HAP-1 (cell line): ENCODE data around the gene TPSD1.

Experiments used
- DNase-seq, 2 experiments: peaks; one replicate each; pipeline ENCODE4 v3.0.0-alpha.2; 2016 to 2020; ENCODE audit warnings: low spot score in 2 of 2
- H3K27me3 ChIP-seq: fragments of 250-450 bp; sonication (Bioruptor Pico); 2 replicates; pipeline ENCODE4 v1.5.1; 2020; ENCODE audit warnings: low read depth, mild to moderate bottlenecking, moderate library complexity
- H3K36me3 ChIP-seq: fragments of 250-450 bp; sonication (Bioruptor Pico); replicated peaks from 2 replicates; pipeline ENCODE4 v1.5.1; 2020; ENCODE audit warnings: mild to moderate bottlenecking
- H3K4me1 ChIP-seq: fragments of 250-450 bp; sonication (Bioruptor Pico); 2 replicates; pipeline ENCODE4 v1.5.1; 2020; ENCODE audit warnings: mild to moderate bottlenecking
- H3K4me3 ChIP-seq: fragments of 250-450 bp; sonication (Bioruptor Pico); 2 replicates; pipeline ENCODE4 v1.5.1; 2020; ENCODE audit warnings: mild to moderate bottlenecking, moderate library complexity
- H3K9me3 ChIP-seq: fragments of 250-450 bp; sonication (Bioruptor Pico); 2 replicates; pipeline ENCODE4 v1.5.1; 2020; ENCODE audit warnings: mild to moderate bottlenecking, moderate library complexity
- in situ Hi-C: fragments of 300-500 bp; cut with MboI; formaldehyde crosslinking; loops from 3 replicates; pipeline ENCODE4 v1.14.3; 2020; ENCODE audit warnings: low sequenced_read_pairs, inconsistent platforms, mixed read lengths

TPSD1 gene

DNA sequence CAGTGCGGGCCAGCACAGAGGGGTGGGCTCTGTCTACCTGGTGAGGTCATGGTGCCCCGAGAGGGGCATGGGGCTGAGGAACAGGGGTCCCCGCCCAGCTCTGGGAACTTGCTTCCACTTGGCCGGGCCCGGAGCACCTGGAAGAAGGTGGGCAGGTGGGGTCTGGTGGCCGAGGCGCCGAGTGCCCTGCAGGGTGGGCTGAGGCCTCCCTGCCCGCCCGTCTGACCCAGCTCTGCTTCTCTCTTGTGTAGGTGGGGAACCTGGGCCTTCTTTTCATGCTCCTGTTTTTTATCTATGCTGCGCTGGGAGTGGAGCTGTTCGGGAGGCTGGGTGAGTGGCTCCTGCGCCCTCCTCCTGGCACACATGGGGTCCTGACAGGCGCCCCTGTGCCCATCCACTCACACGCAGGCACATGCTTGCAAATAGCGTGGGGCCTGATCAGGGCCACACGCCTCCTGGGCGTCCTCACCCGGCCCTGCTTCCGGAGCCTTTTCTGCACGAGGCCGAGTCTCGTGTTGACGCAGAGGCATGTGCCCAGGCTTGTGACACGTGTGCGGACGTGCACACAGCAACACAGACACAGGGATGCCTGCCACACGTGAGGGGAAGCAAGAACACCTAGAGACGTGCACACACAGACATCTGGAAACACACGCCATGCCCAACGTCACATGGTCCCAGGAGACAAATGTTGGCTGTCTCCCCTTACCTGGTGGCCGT is 39.0 kb upstream of the TPSD1 start:
- Histone ChIP-seq H3K27me3 (no peaks in the 10 kb centered on the region), H3K4me1 (no peaks in the 10 kb centered on the region), H3K4me3 (no peak overlapping the region), H3K9me3 (no peaks in the 10 kb centered on the region), H3K36me3 (no peaks in the 10 kb centered on the region)
- DNase-seq, result no peak
- in situ Hi-C loops, result no loop called here

DNA sequence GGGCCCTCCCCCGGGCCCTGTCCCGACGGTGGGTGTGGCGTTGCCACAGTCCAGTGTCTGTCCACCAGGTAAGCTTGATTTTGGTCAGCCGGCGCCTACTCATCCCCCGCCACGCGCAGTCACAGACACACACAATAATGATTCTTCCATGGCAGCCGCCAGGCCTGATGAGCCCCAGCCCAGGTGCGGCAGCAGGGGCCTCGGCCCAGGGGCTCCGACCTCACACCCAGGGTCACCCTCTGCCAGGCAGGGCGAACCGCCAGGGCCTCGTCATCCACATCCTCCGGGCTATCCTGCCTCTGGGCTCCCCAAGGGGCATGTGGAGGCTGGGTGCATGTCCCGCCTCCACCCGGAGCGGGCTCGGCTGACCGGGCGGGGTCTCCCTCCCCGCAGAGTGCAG is 38.3 kb upstream of the TPSD1 start:
- H3K4me1 ChIP-seq, result no peaks in the 10 kb centered on the region
- in situ Hi-C loops, result no loop called here
- DNase-seq, result no peak
- H3K27me3 ChIP-seq, result no peaks in the 10 kb centered on the region
- H3K9me3 ChIP-seq, result no peaks in the 10 kb centered on the region
- no peak overlapping the region for H3K4me3 ChIP-seq
- H3K36me3 ChIP-seq, result no peaks in the 10 kb centered on the region

DNA sequence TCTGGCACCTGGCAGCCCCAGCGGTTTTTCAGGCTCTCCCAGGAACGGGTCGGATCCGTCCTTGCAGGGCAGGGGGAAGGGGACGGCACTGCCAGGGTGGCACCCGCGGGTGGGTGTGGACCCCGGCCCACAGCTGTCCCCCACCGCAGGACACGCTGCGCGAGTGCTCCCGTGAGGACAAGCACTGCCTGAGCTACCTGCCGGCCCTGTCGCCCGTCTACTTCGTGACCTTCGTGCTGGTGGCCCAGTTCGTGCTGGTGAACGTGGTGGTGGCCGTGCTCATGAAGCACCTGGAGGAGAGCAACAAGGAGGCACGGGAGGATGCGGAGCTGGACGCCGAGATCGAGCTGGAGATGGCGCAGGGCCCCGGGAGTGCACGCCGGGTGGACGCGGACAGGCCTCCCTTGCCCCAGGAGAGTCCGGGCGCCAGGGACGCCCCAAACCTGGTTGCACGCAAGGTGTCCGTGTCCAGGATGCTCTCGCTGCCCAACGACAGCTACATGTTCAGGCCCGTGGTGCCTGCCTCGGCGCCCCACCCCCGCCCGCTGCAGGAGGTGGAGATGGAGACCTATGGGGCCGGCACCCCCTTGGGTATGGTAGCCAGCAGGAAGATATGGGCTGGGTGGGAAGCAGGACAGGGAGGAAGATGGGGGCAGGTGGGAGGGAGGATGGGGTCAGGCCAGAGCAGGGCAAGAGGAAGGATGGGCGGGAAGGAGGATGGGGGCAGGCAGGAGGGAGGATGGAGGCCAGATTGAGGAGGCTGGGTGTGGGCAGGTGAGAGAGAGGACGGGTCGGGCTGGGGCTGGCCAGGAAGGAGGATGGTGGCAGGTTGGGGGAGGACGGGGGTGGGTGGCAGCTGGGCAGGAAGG is 37.6 kb upstream of the TPSD1 start:
- in situ Hi-C loops, result no loop called here
- Histone ChIP-seq H3K4me1 (no peaks in the 10 kb centered on the region), H3K9me3 (no peaks in the 10 kb centered on the region), H3K36me3 (no peaks in the 10 kb centered on the region), H3K27me3 (no peaks in the 10 kb centered on the region), H3K4me3 (no peak overlapping the region)
- no peak for DNase-seq

DNA sequence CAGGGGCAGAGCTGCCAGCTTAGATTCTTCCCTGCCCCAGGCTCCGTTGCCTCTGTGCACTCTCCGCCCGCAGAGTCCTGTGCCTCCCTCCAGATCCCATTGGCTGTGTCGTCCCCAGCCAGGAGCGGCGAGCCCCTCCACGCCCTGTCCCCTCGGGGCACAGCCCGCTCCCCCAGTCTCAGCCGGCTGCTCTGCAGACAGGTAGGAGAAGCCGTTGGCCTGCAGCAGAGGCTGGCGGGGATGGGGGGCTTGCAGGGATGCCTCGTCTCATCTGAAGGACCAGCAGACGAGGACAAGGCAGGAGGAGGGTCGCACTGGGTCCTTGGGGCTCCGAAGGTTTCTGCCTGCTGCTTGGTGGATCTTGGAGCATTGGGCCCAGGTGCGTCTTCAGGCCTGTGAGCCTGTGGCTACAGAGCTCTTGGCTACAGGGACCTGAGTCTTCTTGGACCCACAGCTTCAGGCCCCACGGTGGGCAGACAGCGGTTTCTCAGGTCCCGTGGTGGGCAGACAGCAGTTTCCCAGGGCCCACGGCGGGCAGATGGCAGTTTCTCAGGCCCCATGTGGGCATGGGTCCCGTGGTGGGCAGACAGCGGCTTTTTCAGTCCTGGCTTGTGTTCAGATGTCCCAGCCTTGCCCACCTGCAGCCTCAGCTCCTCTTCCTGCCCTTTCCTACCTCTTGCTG is 36.8 kb upstream of the TPSD1 start:
- Histone ChIP-seq H3K36me3 (no peaks in the 10 kb centered on the region), H3K9me3 (no peaks in the 10 kb centered on the region), H3K4me3 (no peak overlapping the region), H3K27me3 (no peaks in the 10 kb centered on the region), H3K4me1 (no peaks in the 10 kb centered on the region)
- no peak for DNase-seq
- in situ Hi-C loops, result no loop called here

DNA sequence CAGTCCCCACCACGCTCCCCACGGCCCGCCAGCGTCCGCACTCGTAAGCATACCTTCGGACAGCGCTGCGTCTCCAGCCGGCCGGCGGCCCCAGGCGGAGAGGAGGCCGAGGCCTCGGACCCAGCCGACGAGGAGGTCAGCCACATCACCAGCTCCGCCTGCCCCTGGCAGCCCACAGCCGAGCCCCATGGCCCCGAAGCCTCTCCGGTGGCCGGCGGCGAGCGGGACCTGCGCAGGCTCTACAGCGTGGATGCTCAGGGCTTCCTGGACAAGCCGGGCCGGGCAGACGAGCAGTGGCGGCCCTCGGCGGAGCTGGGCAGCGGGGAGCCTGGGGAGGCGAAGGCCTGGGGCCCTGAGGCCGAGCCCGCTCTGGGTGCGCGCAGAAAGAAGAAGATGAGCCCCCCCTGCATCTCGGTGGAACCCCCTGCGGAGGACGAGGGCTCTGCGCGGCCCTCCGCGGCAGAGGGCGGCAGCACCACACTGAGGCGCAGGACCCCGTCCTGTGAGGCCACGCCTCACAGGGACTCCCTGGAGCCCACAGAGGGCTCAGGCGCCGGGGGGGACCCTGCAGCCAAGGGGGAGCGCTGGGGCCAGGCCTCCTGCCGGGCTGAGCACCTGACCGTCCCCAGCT is 35.7 kb upstream of the TPSD1 start:
- no peak for DNase-seq
- in situ Hi-C loops, result no loop called here
- Histone ChIP-seq H3K27me3 (no peaks in the 10 kb centered on the region), H3K4me3 (no peak overlapping the region), H3K4me1 (no peaks in the 10 kb centered on the region), H3K9me3 (no peaks in the 10 kb centered on the region), H3K36me3 (no peaks in the 10 kb centered on the region)

DNA sequence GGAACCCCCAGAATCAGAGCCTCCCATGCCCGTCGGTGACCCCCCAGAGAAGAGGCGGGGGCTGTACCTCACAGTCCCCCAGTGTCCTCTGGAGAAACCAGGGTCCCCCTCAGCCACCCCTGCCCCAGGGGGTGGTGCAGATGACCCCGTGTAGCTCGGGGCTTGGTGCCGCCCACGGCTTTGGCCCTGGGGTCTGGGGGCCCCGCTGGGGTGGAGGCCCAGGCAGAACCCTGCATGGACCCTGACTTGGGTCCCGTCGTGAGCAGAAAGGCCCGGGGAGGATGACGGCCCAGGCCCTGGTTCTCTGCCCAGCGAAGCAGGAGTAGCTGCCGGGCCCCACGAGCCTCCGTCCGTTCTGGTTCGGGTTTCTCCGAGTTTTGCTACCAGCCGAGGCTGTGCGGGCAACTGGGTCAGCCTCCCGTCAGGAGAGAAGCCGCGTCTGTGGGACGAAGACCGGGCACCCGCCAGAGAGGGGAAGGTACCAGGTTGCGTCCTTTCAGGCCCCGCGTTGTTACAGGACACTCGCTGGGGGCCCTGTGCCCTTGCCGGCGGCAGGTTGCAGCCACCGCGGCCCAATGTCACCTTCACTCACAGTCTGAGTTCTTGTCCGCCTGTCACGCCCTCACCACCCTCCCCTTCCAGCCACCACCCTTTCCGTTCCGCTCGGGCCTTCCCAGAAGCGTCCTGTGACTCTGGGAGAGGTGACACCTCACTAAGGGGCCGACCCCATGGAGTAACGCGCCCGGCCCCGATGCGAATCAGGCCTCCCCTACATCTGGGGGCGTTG is 34.8 kb upstream of the TPSD1 start:
- Histone ChIP-seq H3K4me3 (no peak overlapping the region), H3K9me3 (no peaks in the 10 kb centered on the region), H3K27me3 (no peaks in the 10 kb centered on the region), H3K4me1 (no peaks in the 10 kb centered on the region), H3K36me3 (no peaks in the 10 kb centered on the region)
- in situ Hi-C loops, result no loop called here
- DNase-seq, result no peak

DNA sequence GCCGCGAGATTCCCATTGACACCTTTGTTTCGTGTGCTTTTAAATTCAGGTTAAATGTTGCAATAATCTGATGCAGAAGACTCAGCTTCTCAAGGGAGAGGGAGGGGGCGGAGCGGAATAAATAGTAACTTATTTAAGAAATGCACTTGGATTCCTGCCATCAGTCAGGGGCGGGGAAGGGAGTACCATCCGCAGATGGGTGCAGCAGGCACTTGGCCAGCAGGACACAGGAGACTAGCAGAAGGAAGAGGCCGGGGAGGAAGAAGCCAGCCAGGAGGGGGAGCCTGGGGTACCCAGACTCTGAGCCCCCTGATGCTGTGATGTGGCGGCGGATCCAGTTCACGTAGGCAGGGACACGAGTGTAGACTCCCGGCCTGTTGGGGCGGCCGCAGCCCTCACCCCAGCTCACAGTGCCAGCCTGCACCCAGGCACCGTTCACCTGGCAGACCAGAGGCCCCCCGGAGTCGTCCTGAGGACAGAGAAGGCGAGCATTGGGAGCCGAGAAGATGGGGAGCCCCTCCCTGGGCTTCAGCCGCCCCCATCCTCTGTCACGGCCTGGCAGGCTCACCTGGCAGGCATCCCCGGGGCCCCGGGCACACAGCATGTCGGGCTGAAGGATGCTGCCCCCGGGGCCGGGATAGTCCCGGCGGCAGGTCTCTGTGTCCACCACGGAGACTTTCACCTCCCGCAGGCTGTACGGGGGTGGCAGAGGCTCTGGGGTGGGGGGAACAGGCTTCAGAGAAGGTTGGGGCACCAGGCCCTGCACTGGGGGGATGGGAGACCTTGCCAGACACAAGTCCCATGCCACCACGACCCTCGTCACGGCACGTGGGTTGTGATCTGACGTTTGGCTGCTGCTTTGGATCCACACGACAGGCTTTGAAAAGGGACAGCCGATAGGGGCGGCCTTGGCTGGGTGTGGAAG is 34.0 kb upstream of the TPSD1 start:
- DNase-seq, result no peak
- in situ Hi-C loops, result no loop called here
- H3K9me3 ChIP-seq, result no peaks in the 10 kb centered on the region
- no peak overlapping the region for H3K4me3 ChIP-seq
- no peaks in the 10 kb centered on the region for H3K4me1 ChIP-seq
- H3K27me3 ChIP-seq, result no peaks in the 10 kb centered on the region
- no peaks in the 10 kb centered on the region for H3K36me3 ChIP-seq

DNA sequence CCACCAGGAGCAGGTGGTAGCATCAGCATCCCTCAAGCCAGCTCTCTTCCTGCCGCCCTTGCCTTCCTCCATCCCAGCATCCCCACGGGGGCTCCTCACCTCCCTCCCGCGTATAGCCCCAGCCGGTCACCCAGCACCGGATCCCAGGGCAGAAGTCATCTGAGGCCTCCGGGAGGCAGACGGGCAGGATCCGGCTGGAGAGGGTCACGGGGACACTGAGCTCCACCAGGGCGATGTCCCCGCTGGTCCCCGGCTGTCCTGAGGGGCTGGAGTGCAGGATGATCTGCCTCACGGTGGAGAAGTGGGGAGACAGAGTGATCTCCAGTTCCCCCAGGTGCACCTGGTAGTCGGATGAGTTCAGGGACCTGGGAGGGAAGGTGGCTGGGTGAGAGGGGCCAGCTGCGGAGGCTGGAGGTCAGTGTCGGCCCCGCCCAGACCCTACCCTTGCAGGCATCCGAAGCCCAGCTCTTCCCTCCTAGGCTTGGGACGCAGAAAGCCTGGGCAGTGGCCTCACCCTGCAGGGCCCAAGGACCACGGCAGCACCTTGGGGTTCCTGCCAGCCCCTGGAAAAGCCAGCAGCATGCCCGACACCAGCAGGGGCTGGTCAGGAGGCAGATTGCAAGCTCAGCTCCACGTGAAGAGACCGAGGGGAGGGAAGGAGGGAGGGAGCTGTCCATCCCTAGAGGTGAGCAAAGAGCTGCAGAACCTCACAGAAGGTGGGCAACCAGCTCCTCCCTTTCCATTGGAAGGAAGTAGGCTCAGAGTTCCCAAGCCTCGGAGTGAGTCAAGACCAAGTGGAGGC is 33.1 kb upstream of the TPSD1 start:
- no peaks in the 10 kb centered on the region for H3K9me3 ChIP-seq
- no peaks in the 10 kb centered on the region for H3K27me3 ChIP-seq
- no peak overlapping the region for H3K4me3 ChIP-seq
- no peak for DNase-seq
- no peaks in the 10 kb centered on the region for H3K36me3 ChIP-seq
- in situ Hi-C loops, result no loop called here
- H3K4me1 ChIP-seq, result no peaks in the 10 kb centered on the region

DNA sequence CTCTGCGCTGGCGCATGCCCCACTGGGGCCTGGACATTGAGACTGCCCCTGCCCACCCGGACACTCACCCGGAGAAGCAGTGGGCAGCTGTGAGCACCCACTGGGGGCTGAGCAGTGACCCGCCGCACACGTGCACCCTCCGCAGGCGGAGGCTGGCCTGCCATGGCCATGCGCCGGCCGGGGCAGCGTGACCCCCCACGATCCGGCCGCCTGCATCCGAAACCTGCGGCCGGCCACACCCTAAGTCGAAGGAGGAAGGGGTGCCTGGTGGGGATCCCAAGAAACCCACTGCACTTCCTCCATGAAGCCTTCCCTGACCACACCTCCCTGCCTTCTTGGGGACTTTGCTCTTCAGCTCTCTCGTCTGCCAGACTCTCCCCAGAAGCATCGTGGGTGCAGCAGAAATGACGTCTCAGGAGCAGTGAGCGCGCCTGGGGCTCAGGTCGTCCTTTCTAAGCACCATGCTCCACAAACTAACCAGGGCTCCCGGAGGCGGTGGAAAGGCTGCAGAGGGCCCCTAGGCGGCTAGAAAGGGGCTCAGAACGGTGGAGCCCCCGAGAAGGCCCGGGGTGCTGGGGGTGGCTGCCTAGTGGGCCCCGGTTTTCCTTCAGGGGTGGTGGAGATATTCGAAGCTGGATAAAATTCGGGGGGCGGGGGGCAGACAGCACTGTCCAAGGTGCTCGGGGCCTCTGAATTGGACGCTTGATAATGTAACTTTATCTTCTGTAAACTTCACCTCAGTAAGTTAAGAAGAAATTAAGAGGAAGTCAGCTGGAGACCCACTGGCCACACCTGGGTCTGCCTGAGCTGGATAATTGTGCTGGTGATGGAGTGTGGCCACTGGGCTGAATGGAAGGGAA is 32.3 kb upstream of the TPSD1 start:
- DNase-seq, result no peak
- Histone ChIP-seq H3K9me3 (no peaks in the 10 kb centered on the region), H3K4me1 (no peaks in the 10 kb centered on the region), H3K27me3 (no peaks in the 10 kb centered on the region), H3K4me3 (no peak overlapping the region), H3K36me3 (no peaks in the 10 kb centered on the region)
- in situ Hi-C loops, result no loop called here

DNA sequence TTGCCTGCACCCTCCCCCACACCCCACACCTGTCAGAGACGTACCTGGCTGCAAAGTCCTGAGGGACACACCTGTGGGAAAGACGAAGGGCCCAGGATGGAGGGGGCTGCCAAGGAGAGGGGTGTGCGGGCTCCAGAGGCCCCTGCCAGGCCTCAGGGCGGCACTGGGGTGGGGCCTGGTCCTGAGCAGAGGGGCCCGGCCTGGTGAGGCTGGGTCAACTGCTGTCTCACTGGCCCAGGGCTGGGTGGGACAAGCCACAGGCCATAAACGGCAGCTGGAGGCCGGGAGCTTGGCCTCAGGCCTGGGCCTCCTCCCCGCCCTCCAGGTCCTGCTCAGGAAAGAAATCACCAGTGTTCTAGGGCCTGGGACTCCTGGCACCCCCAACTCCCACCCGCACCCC is 31.3 kb upstream of the TPSD1 start:
- in situ Hi-C loops, result no loop called here
- Histone ChIP-seq H3K27me3 (no peaks in the 10 kb centered on the region), H3K36me3 (no peaks in the 10 kb centered on the region), H3K9me3 (no peaks in the 10 kb centered on the region), H3K4me3 (no peak overlapping the region), H3K4me1 (no peaks in the 10 kb centered on the region)
- no peak for DNase-seq

DNA sequence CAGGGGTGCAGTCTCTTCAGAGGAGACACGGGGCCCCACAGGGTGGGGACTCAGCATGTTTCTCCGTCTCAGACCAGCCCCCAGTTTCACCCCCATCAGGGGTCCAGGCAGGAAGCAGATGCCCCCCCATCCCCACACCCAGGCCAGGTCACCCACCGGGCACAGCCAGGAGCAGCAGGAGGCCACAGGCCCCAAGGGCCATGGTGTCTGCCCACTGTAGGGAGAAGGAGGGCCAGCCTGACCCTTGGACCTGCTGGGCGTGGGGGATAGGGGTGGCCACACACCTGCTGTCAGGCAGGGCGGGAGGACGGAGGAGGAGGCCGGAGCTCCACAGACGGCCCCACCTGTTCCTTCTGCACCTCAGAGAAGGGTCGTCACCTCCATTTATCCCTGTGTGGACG is 30.8 kb upstream of the TPSD1 start, which contains the start of gene TPSG1:
Gene TPSG1 (minus strand): TSS at position 218 of the 401 bp plus-strand sequence. CDS start 16 bp downstream, at position 202.
- no peaks in the 10 kb centered on the region for H3K9me3 ChIP-seq
- H3K36me3 ChIP-seq, result no peaks in the 10 kb centered on the region
- no peak for DNase-seq
- in situ Hi-C loops, result no loop called here
- H3K27me3 ChIP-seq, result no peaks in the 10 kb centered on the region
- H3K4me3 ChIP-seq, result no peak within 1 kb of the TSS
- no peaks in the 10 kb centered on the region for H3K4me1 ChIP-seq
